Stomach (tissue), 4 donors: ENCODE results near the gene LAMC1.

Experiments
- EP300 ChIP-seq: sonication (generic); formaldehyde crosslinking; IDR thresholded peaks from one replicate; pipeline ENCODE4 v1.6.1; 2017; ENCODE audit warnings: antibody characterized with exemption
- POLR2A ChIP-seq, 4 donors: fragments of 450-650 bp; IDR thresholded peaks; one replicate each; pipeline ENCODE4 v1.6.1; 2016; ENCODE audit warnings: antibody characterized with exemption in 4 of 4, control low read depth in 2 of 4, mild to moderate bottlenecking in 1 of 4, moderate library complexity in 1 of 4
- POLR2AphosphoS5 ChIP-seq, 3 donors: sonication (generic); formaldehyde crosslinking; IDR thresholded peaks; one replicate each; pipeline ENCODE4 v1.6.1; 2016; ENCODE audit warnings: antibody characterized with exemption in 3 of 3
- TF ChIP-seq, protein P1 (sequence below), 7 experiments: fragments of 450-650 bp in 4 of 7; fragments of 200-600 bp in 3 of 7; sonication (generic) in 3 of 7; IDR thresholded peaks; one replicate each; pipeline ENCODE4 v1.5.1; 2016 to 2019; ENCODE audit warnings: antibody characterized with exemption in 7 of 7, control low read depth in 2 of 7, mild to moderate bottlenecking in 1 of 7

DNA sequence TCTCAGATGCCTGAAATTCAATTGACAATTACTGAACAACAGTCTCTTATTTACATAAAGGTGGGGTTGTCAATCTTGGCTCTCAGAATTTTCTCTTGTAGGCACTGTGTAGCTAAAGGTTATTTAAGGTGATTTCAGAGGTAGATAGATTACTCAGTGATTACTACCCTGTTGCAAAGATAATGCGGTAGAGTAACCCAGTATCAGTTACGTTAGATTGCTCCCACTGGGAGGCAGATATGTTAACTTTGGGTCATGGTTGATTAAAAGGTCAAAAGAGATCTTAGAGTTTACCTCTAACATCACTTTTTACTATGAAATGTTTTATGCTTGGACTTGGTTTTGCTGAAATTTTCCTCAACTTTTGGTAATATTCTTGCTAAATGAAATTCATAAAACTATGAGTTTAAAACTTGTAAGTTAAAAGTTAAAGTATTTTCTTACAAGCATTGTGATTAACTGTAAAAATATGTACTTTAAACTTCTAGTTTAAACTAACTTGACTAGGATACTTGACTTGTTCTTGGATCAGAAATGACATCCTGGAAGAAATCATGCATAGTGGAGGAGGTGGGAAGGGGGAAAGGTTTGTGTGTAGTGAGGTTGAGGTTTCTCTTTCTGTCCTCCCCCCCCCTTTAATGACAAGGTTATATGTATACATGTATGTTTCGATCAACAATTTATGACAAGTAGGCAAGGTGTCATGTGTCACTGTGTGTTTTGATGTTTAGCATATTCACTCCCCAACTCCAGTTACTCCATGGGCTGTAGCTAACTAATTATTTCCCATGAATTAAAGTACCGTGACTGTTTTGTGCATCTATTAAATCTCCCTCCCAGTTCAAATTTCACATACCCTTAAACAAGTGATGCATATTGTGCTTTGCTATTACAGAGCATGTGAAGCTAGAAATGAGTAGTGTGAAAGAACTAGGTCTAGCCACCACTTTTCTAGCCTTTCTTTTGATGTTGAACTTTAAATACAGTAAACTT is 2.9 kb downstream of the LAMC1 start:
- TF ChIP-seq, protein P1, sequence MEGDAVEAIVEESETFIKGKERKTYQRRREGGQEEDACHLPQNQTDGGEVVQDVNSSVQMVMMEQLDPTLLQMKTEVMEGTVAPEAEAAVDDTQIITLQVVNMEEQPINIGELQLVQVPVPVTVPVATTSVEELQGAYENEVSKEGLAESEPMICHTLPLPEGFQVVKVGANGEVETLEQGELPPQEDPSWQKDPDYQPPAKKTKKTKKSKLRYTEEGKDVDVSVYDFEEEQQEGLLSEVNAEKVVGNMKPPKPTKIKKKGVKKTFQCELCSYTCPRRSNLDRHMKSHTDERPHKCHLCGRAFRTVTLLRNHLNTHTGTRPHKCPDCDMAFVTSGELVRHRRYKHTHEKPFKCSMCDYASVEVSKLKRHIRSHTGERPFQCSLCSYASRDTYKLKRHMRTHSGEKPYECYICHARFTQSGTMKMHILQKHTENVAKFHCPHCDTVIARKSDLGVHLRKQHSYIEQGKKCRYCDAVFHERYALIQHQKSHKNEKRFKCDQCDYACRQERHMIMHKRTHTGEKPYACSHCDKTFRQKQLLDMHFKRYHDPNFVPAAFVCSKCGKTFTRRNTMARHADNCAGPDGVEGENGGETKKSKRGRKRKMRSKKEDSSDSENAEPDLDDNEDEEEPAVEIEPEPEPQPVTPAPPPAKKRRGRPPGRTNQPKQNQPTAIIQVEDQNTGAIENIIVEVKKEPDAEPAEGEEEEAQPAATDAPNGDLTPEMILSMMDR (IDR thresholded peaks at IDR 0.05), result no peak
- TF ChIP-seq POLR2A (IDR thresholded peaks at IDR 0.05) (no peak), POLR2AphosphoS5 (IDR thresholded peaks at IDR 0.05) (no peak), EP300 (no peak)
